GM21526 (cell line): ENCODE measurements around the gene SCFD1.
"Not testable (repeated sequence)": the region's sequence is repeated elsewhere in the genome, so short reads cannot be mapped to it uniquely, and the experiment has no call there.

Experiments used
- ATAC-seq: cut with Tn5 transposase; IDR thresholded peaks from one replicate; pipeline ENCODE4 v1.9.1; 2021; ENCODE audit warnings: moderate library complexity; ENCODE audit not compliant: unreplicated experiment, low FRiP score

The SCFD1 gene

GRCh38 chr14:30657606-30658163 is 35.6 kb downstream of the SCFD1 start:
- ATAC-seq = no peak

DNA sequence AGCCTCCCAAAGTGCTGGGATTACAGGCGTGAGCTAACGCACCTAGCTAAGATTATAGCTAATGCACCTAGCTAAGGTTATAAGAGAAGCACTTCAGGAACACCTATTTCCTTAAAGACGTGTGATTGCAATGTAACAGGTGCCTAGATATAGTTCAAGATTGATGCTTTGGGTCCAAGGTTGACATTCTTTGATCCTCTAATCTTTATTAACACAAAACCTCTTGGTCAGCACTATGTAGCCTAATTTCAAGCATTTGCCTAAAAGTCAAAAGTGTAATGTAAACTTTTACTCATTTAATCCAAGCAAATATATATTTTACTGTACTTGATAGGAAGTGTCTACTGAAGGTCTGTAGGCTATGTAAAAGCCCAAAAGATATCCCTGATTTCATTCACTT is 36.5 kb downstream of the SCFD1 start:
- no peak for ATAC-seq

- ATAC-seq = no peak
Measured at GRCh38 chr14:30669594-30669993, 47.5 kb downstream of the SCFD1 start.

DNA sequence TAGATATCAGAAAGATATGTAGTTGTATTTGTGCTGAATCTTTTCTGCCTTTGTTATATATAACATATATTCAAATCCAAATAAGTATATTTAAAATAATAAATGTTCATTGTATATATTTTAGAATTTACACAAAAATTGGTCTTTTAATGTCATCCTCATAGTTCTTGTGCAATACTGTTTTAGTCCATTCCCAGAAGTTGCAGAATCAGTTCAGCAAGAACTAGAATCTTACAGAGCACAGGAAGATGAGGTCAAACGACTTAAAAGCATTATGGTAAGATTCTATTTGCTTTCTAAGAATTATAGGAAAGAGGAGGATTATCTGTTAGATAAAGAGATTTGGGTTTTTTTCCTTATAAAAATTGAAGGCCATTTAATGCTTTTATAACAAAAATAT is 51.0 kb downstream of the SCFD1 start:
- ATAC-seq = no peak

DNA sequence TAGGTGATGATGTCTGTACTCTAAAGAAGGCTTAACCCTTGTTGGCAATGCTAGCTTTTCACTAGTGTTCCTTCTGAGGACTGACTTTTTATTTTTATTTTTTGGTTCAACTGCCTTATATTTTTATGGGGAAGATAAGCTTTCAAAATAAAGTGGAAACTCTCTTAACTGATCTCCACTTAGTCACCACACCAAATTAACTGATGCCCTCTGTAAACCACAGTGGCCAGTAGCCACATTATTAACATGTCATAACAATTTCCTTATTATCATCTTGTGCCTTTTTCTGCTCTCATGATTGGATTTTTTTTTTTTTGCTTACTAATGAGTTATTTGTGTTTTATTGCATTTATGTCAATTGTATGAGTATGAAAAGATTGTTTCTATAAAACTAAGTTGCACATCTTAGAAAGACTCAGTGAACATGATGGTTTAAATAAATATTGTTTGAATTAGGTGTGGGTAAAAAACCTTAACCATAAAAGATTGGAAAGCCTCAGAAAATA is 56.9 kb downstream of the SCFD1 start:
- ATAC-seq = no peak

GRCh38 chr14:30680036-30680435 is 57.9 kb downstream of the SCFD1 start:
- no peak for ATAC-seq

GRCh38 chr14:30680776-30681175 is 58.7 kb downstream of the SCFD1 start:
- ATAC-seq = not testable (repeated sequence)

- no peak for ATAC-seq
Measured at GRCh38 chr14:30681752-30682355, 59.7 kb downstream of the SCFD1 start.

- not testable (repeated sequence) for ATAC-seq
Measured at GRCh38 chr14:30690487-30691355, 68.6 kb downstream of the SCFD1 start.

- ATAC-seq = no peak
Measured at GRCh38 chr14:30691751-30692398, 69.8 kb downstream of the SCFD1 start.

DNA sequence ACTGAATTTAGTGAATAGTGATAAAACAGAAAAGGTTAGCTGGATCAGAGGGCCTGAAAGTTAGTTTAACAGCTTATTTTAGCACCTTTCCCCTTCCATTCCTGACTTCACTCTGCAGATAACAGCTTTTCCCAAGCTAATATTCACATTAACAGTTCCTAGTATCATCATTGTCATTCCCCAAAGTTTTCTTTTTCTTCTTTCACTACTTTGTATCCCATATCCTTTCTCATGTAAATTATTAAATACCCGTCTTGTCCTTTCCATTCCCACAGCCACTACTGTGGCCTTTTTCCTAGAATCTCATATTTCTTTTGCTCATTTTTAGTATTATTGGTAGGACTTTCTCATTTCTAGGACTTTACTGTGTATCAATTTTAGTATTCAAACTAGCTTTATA is 70.5 kb downstream of the SCFD1 start:
- no peak for ATAC-seq

- no peak for ATAC-seq
Measured at GRCh38 chr14:30698463-30698862, 76.3 kb downstream of the SCFD1 start.

- no peak for ATAC-seq
Measured at GRCh38 chr14:30706704-30707103, 84.6 kb downstream of the SCFD1 start.

DNA sequence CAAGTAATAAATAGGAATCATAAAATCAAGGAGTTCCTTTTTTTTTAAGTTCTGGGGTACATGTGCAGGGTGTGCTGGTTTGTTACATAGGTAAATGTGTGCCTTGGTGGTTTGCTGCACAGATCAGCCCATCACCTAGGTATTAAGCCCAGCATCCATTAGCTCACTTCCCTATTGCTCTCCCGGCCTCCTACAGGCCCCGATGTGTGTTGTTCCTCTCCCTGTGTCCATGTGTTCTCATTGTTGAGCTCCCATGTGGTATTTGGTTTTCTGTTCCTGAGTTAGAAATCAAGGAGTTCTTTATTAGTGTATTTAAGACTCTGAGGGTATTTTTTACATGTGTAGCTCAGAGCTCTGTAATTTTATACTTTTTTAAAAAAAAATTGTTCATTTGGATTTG is 86.0 kb downstream of the SCFD1 start:
- no peak for ATAC-seq

DNA sequence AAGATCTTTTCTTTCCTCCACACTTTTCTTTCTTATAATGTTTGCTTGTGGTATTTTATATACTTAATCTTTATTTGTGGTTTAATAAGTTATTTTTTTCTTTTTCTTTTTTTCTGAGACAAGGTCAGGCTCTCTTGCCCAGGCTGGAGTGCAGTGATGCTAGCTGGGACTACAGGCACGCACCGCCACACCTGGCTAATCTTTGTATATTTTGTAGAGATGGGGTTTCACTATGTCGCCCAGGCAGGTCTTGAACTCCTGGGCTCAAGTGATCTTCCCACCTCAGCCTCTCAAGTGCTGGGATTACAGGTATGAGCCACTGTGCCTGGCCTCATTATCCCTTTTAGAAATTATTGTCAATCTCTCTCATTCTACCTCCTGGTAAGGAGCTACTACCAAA is 87.1 kb downstream of the SCFD1 start:
- ATAC-seq = no peak

DNA sequence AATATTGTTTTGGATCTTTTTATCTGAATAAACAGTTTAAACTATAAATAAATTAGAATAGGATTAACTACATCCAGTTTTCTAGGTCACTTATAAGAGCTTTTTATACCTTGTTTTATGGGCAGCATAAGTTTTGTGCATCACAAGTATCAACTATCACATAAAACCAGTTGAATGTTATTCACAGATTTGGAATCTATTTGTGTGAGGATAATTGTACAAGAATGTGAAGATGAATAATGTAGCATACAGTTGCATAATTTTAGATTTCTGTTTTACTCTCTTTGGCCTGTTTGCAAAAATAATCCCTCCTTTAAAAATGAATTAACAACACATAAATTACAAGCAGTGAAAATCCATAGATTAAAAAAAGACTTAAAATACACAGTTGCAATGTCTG is 88.8 kb downstream of the SCFD1 start:
- no peak for ATAC-seq

DNA sequence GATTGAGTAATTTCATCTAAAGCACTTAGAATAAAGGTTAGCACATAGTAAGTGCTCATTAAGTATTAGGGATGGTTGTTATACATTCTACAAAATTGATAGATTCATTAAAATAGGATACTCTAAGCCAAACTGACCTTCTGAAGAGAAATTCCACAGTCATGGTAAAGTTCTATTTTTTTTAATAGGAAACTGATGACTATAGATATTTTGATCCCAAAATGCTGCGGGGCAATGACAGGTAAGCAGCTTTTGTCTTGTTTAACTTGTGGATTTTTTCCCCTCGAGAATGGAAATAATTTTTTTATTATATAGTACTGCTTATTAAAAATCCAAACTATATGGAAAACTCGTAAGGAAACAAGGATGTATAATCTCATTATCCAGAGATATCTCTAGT is 97.0 kb downstream of the SCFD1 start:
- ATAC-seq = no peak

- no peak for ATAC-seq
Measured at GRCh38 chr14:30725763-30726162, 103.6 kb downstream of the SCFD1 start.

DNA sequence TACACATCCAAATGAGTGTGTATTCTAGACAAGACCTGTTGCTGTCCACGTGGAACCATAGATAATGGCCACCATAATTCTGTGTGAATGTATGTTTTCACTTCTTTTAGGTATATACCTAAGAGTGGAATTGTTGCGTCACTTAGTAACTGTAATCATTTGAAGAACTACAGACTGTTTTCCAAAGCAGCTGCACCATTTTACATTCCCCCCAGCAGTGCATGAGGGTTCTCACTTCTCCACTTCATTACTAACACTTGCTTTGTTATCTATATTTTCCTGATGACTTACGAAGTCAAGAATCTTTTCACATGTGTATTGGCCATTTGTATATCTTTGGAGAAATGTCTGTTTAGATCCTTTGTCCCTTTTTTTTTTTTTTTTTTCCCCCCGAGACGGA is 106.4 kb downstream of the SCFD1 start:
- ATAC-seq = no peak

DNA sequence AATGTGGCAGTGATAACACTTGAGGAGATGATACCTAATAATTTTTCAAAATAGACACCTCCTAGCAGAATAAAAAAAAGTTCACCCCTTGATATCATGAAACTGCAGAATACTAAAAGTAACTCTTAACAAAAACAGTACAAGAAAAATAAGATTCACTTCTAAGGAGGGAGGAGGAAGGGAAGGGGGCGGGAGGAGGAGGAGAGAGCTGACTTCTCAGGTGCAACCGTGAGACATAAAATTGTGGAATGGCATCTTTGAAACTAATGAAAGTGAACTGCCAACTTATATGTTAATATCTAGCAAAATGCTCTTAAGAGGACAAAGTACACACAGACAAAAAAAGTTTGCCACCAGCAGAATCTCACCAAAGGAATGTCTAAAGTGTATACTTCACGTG is 115.8 kb downstream of the SCFD1 start:
- ATAC-seq = no peak

GRCh38 chr14:30738978-30739377 is 116.9 kb downstream of the SCFD1 start:
- ATAC-seq = no peak
